Skin of body (tissue), 2 donors: ENCODE measurements around the gene PAX3. TPM values are rescaled to one million over a fixed set of nuclear protein-coding genes. Genes with fewer than 3 reads are reported as not detected.

Experiments
- DNase-seq: peaks from one replicate; lab custom pipeline; 2025; lab: John Stamatoyannopoulos, UW
- total RNA-seq: library from RNA; depleted of rRNA; stranded (reverse); fragments of >200 nt; gene quantifications from one replicate; pipeline ENCODE4 v1.2.3, GENCODE V29; 2014

The PAX3 gene
- 11.9 TPM for total RNA-seq

DNA sequence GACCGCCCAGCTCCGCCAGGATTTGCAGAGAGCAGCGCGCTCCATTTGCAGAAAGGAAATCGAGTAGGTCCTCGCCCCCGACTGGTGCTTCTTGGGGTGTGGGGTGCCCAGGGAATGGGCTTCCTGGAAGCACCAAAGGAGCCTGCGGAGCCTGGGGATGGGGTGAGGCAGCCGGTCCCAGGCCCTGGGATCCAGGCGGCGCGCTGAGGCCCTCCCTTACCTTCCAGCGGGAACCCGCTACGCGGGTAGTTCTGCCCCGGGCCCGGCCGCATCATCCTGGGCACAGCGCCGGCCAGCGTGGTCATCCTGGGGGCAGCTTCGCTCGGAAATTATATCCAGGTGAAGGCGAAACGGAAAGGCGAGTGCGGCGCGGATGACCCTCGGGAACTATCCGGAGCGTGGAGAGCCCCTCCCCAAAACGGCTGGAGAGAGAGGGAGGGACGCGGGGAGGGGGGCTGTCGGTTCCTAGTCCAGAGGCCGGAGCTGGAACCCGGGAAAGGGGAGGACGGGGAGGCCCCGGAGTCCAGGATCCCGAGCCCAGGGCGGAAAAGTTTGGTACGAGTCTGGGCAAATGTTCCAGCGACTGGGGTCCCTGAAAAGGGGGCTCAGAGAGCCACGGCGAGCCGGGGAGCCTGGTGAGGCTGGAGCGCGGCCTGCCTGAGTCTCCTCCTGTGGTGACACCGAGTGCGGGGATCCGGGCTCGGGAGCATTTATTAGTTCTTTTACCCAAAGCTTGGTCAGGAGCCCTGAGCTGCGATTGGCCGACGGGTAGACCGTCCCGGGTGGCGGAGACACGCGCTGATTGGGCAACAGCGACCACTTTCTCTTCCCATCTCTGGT is at the start of gene PAX3:
Gene PAX3, minus strand, starts transcription at position 688 of the 840 bp plus-strand sequence. Its CDS starts 383 bp downstream, at position 305.
- DNase-seq, result peak; percentile 43

DNA sequence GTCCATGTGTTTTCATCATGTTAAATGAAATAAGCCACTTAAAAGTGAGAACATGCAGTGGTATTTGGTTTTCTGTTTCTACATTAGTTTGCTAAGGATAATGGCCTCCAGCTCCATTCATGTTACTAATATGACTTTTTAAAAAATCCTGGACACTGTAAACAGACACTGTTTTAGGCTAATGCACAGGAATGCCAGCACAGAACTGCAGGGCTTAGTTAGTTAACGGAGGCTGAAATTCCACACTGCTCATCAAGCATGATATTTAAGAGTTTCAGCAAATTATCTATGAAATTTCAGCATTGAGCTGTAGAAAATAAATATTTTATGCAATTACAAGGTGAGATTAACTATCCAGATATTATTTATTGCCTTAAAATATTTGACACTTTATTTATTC is 42.5 kb upstream of the PAX3 start:
- no peak for DNase-seq

DNA sequence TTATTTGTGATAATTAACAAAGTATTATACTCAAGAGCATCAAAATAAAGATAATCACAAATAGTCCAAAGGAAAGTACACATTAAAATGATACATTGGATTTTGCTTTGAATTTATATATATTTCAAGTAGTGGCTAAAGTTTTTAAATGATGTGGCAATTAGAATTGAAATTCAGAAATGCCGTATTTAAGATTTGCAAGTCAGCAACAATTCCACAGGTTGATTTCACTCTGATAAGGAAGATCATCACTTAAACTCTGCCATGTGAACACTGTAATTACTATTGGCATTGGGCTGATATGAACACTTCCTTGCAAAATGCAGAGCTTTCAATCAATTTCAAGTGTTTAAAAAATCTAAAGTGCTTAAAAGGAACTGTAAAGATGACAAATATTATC is 39.6 kb upstream of the PAX3 start:
- DNase-seq, result no peak

DNA sequence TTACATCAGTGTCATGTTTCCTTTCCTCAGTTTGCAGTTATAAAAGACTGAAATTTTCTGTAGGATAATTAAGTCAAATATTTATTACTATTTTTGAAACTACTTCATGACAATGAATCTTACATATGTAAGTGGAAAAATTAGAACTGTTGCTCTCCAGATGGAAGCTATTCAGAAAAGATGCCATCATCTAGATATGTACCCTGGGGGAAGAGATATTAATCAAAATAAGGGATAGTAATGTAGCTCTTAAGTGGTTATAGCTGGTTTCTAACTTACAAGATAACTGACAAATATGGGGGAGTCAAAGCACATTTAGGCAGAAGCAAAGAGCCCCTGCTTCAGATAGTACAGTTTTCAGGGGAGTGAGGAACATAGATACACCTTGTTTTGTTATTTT is 38.1 kb upstream of the PAX3 start:
- DNase-seq, result no peak

DNA sequence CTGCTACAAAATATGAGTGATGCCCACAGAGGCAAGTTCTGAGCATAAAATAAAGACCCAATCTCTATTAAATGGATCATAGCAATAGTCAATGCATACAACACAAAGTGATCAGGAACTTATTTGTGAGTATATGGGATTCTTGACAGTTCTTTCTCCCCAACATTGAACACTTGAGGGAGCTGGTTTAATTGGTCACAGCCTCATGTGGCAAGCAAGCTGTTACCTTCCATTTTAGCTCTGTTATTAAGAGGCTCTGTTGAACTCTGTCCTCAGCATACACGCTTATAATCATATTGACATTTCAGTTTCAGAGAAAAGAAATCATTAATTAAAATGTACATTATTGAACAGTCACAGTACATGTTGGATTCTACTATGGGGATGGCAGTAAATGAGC is 37.6 kb upstream of the PAX3 start:
- no peak for DNase-seq

DNA sequence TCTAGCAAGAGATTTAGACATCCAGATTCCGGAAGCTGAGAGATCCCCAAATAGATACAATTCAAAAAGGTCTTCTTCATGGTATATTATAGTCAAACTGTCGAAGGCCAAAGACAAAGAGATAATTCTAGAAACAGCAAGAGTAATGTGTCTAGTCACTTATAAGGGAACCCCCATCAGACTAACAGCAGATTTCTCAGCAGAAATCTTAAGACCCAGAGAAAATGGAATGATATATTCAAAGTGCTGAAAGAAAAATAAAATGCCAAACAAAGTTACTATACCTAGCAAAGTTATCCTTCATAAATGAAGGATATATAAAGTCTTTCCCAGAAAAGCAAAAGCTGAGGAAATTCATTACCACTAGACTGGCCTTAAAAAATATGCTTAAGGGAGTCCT is 36.1 kb upstream of the PAX3 start:
- DNase-seq, result no peak

DNA sequence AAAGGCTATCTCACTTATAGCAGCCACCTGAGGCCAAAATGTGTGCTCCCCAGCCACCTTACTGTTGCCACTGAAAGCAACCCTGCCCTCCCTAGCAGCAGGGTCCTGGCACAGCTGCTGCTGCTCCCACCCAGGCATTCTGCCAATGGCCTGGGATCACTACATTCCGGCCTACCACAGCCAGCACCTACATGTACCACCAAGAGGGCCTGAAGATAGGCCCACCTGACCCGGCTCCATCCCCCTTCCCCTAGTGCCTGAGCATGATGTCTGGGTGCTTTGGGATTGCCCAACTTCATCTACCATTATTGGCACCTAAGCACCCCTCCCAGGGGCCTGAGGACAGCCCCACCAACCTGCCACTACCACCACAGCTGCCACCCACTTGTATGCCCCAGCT is 34.6 kb upstream of the PAX3 start:
- no peak for DNase-seq

DNA sequence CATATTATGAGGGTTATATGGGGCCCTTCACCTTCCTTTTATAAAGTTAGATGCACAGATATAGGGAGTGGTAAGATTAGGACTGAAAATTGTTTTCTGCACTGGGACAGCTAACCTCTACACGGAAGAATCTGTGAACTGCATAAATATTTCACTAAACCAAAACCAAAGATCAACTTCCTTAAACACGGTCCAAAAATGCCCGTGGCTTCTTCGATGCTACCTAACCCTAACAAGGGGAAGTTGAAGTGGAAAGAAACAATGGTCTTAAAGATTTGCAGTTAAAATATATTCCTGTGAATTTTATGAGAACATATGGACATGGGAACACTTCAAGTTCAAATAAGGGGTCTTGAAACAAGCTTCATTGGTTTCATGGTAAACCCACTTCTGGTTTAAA is 33.3 kb upstream of the PAX3 start:
- DNase-seq, result no peak

DNA sequence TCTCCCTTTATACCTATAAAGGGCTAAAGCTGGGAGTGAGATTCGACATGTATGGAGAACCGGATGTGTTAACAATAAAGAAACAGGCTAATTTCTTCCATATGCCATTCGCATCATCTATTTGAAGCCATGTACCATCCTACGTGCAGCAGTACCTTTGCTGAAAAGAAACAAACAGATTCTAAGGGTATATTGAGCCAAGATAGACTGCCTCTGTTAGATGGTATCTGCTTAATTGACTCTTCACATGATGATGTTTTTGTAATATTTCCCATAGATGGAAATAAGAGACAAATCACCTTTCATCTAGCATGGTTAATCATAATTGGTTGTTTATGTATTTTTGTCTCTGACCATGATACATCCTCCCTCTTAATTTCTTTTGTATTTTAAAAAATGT is 32.1 kb upstream of the PAX3 start:
- DNase-seq, result no peak

DNA sequence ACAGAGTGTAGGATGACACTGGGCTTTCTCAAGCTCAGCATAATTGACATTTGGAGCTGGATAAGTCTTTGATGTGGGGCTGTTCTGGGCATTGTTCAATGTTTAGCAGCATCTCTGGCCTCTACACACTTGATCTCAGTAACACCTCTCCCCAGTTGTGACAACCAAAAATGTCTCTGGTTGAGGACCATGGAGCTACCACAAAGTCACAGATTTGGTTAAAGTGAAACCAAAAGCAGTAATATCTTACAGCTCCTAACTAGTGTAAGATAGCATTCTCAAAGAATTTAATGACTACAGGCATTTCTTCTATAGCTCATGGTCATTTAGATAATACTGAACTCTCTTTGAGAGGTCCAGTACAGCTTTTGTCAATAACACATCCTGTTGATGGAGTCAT is 23.4 kb upstream of the PAX3 start:
- no peak for DNase-seq

DNA sequence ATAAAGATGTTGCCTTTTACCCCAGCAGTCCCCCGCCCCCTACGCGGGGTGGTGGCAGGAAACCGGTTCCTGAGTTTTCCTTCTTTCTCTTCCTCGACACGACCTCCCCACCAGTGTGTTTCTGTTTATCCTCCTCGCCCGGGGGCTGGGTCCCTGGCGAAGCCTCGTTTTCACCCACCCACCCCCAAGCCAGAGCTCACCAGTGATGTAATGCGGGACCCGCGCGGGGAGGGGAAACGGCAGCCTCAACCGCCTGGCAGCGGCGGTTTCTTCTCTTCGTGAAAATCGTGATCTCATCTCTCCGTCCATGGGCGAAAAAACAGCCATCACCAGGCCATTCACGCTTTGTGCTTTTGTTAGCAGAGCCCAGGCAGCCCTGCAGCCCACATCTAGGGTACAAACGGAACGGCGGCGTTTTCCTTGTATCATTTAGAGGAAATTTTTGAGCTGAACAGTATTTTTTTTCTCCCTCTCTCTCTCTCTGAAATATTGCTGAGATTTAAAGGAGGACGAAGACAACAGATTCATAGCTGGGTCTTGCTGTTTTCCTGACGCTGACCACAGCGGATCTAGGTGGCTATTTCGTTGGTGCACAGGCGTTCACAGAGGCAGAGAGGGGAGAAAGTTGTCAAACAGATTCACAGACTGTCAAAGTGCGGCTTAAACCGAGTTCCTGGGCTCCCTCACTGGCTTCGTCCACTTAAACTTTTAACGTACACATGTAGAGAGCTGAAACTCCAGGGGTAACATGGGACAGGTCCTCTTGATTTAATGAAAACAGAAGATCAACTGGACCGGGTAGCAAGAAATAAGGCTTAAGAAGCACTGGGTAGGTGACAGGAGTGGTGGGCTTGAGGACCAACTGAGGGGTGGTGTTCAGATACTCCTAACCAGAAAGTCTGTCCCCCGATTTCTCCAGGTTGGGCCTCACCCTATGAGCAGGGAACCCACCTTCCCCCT is 21.9 kb upstream of the PAX3 start:
- peak; percentile 35 for DNase-seq

DNA sequence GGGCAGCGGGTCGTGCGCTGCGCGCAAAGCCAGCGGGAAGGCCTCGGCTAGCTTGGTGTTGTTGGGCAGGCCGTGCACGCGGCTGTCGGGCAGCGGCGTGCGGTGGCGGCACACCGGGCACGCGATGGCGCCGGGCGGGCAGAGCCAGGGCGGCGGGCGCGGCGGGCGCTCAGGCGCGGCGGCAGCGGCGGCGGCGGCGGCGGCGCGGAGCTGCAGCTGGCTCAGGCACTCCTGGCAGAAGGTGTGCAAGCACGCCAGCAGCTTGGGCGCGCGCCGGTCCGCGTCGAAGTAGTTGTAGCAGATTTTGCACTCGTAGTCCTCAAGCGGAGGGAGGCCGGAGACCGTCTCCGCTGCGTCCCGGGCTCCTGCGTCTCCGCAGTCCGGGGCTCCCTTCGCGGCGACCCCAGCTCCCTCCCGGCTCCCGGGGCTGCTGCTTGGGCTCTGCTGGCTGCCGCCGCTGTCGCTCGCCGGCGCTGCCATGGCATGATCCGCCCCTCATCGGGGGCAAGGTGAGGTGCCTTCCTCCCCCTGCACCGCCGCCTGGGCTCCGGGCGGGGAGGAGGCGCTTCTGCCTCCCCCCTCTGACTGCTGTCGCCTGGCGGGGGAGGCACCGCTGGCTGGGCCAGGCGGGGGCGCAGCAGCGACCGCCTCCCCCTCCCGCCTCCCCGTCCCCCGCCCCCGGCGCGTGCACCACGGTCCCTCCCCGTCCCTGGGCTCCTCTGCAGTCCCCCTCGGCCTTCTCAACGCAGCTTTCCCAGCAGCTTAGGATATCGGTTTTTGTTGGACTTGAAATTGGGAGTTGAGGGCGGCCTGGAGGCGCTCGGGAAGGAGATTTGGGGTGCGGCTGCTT is 21.0 kb upstream of the PAX3 start:
- DNase-seq, result no peak

DNA sequence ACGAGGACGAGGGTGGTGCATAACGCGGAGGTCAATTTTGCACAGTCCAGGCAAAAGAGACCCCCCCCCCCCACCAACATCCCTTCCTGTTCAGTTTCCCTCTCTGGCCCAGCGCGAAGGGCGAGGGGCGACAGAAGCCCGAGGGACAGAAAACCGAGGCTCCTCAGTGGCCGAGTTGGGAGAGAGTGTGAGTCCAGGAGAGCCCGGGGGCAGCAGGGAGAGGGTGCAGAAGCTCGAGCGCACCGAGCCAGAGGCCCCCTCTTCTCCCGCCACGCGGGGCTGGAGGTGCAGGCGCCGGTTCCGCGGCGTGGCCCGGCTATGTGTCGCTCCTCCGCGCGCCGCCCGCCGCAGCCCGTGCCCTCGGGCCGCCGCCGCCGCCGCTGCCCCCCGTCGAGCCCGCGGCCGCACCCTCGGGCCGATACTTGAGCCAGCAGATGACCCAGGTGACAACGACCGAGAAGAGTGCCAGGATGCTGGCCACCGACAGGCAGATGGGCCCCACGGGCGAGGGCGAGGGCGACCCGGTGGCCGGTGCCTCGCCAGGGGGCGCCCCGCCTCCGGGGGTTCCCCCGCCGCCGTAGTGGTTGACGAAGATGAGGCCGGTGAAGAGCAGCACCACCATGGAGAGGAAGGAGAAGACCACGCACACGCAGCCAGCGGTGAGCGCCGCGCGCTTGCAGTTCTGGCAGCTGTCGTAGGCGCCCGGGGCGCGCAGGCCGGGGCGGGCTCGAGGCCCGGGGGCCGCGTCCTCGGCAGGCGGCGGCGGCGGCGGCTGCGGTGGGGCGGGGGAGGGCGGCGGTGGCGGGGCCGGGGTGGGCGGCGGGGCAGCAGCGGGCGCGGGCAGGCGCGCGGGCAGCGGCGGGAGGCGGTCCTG is 20.2 kb upstream of the PAX3 start:
- no peak for DNase-seq

DNA sequence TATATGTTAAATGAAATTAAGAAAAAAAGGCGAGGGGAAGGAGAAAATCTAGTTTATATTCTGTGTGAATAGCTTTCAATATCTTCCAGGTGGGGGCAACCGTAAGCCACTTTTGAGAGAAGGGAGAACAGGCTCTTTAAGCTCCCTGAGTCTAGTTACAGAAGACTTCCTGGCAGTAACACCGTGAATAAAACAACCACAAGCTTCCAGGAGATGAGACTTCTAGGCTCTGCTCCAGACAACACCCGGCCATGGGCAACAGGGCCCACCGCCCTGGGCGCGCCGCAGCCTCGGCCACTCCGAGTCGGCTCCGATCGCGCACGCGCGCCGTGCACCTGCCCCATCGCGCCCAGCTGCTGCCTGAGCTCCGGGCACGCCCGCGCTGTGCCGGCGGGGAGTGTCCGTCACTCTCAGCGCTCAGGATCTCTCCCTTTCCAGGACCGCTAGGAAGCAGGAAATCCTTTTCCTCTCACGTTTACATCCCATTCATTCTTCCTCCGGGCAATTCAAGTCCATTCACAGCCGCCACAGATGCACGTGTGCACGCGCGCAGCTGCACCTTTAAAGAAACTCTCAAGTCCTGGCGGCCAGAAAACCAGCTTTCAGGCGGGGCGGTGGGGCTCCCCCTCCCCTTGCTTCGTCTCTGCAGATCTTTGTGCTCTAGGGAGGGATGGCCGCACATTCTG is 19.4 kb upstream of the PAX3 start:
- DNase-seq, result peak; percentile 75

DNA sequence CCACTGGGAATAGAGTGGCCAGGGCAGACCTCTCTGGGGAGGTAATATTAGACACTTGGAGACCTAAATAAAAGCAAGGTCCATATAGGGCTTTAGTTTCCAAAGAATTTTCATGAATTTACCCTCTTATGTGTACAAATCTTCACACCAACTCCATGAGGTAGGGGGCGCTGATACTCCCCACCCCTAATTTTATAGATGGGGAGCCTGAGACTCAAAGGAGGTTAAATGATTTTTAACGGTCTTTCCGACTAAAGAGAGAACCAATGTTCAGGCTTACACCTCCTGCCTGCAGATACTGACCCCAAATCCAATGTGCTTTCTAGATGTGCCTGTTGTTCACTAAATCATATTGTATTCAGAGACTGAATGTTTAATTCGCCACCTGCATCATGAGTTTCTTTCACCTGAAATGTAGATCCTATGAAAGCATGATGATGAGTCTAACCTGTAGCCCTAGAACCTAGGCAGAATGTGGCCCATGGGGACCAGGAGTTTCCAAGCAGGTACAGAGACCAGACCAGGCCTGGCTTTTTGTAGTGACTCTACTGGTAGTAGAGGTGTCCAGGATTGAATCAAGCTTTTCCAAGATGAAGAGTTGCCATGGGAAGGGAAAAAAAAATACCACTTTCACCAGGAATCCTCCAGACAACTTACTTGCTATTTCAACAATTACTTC is 16.8 kb upstream of the PAX3 start:
- DNase-seq, result no peak

DNA sequence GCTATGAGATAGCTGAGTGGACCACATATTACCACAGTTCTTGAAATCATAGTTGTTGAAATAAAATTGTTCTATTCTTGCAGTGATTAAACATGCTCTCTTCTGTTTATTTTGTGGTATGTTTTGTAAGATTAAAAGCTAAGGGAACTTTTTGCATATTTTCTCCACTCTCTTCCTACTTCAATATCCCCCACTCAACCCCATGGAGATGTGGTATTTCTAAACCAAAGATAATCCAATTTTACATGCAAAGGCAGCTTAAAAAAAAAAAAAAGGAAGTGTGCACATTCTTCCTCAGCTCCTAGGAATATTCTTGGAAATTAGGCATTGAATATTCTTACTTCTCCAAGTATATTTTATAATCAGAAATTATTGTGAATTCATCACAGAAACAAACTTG is 15.0 kb upstream of the PAX3 start:
- DNase-seq, result no peak

DNA sequence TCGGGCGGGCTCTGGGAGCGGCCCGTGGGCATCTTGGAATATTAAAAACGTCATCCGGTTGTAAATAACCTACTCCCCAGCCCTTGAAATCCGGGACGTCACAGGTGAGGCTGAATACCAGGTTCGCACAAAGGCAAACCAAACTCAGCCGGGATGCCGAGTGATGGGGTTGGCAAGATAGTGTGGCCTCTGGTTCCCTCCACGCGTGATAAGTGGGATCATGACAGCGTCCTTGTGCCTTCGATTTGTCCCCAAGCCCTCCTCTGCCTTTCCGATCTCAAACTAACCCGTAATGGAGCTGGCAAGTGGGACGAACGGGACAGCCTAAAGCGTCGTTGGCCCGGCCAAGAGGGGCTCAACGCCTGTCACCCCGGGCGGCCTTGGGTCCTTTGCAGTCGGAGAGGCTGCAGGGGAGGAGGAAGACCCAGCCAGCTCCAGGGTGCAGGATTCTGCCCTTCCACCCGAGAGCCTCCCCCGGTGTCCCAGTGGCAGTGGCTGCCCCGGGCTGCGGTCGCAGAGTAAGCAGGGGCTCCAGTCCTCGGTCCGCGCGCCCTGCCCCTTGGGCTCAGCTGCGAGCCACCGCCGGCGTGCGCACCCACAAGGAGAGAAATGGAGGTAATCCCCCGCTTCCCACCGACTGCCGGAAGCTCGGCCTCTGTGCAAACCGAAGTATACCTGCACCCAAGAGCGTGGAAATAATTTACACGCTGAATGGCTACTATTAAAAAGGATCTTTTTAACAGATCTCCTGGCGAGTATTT is 13.4 kb upstream of the PAX3 start:
- DNase-seq, result no peak

DNA sequence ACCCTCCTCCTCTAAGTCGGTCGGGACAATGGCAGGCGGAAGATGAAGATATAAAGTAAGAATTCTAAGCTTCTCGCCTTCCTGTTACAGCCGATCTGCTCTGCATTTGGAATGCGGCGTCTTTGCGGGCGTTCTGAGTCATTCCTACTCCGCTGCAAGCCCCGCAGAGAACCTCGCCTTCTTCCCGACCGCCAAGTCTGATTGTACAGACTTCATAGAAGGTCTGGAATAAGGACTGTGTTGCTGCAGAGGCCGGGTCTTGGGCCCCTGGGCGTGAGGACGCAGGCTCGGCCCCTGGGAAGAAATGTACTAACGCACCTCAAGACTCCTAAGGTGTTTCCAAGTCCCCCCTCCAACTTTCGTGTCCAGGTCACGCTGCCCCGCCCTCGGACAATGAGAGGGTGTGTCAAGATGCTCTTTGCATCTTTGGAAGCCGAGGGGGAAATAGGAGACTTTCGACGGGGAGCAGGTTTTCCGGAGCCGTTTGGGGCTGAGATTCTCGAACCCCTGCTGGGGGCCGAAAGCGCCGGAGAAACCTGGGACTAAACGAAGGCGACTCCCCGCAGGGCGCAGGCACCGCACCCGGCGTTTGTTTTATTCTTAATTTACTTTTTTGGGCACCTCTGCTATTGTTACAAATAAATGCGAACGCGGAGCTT is 12.7 kb upstream of the PAX3 start:
- DNase-seq, result no peak
